Mesothelial cell of epicardium (in vitro differentiated cells): ENCODE measurements around the gene TMEM52. TPM values are rescaled to one million over a fixed set of nuclear protein-coding genes. Genes with fewer than 3 reads are reported as not detected.
A peak's percentile ranks its signal among the peaks of the same experiment; 100 is the strongest.

Experiments used
- DNase-seq, 2 experiments: peaks; one replicate each; pipeline ENCODE4 v3.0.0; 2021; ENCODE audit warnings: low spot score in 2 of 2; ENCODE audit not compliant: unreplicated experiment in 2 of 2
- H3K27ac Mint-ChIP-seq: 2 replicates; pipeline ENCODE4 v1.8.0; 2021; ENCODE audit warnings: mixed read lengths
- H3K27me3 Mint-ChIP-seq: 2 replicates; pipeline ENCODE4 v1.8.0; 2021; ENCODE audit warnings: low read depth, mixed read lengths
- H3K36me3 Mint-ChIP-seq: 2 replicates; pipeline ENCODE4 v1.8.0; 2021; ENCODE audit warnings: mixed read lengths
- H3K4me1 Mint-ChIP-seq: 2 replicates; pipeline ENCODE4 v1.8.0; 2021; ENCODE audit warnings: mixed read lengths
- H3K4me3 Mint-ChIP-seq: 2 replicates; pipeline ENCODE4 v1.8.0; 2021; ENCODE audit warnings: mild to moderate bottlenecking, moderate library complexity, mixed read lengths
- H3K9me3 Mint-ChIP-seq: 2 replicates; pipeline ENCODE4 v1.8.0; 2021; ENCODE audit warnings: mixed read lengths
- CTCF ChIP-seq: fragments of 200-600 bp; sonication (generic); IDR thresholded peaks from one replicate; pipeline ENCODE4 v1.5.0; 2021; ENCODE audit warnings: antibody characterized with exemption; ENCODE audit not compliant: unreplicated experiment
- total RNA-seq: library from RNA; stranded (reverse); gene quantifications from 3 replicates; pipeline ENCODE4 v1.2.1, GENCODE V29; 2021

TMEM52 gene
- total RNA-seq, 1 donor from 2014 or later: 2.8 TPM

DNA sequence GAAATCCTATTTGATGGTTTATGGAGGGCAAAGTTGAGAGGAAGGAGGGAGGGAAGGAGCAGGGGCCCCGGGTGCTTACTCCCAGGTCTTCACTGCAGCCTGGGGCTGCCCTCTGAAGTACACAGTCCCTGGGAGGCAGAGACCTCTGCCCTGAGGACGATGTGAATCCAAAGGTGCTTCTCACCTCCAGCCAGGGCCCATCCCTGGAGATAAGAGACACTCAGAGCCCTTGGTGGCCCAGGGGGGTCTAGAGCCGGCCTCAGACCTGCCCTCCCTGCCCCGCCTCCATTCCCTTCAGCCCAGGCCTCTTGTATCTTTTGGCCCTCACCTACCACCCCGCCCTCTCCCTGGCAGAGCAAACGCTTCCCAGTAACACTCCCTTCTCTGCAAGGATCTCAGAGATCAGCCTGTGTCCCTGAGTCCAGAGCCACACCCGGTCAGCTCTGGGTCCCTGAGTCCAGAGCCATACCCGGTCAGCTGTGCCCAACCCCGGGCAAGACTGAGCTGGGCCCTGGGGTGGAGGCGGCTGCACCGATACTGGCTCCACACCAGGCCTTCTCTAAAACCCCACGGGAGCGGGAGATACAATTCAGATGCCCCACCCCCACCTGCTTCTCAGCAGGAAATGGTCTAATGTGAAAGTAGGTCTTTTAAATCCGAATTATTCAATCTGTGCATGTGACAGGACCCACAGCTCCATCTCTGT, 24.6 kb downstream of the TMEM52 start:
- Mint-ChIP-seq H3K27ac (no peak overlapping the region), H3K4me1 (peaks cover 17% of the 10 kb centered on the region), H3K27me3 (peaks cover 10% of the 10 kb centered on the region), H3K36me3 (no peaks in the 10 kb centered on the region), H3K4me3 (peak overlapping the region; percentile 21), H3K9me3 (no peaks in the 10 kb centered on the region)
- no peak for TF ChIP-seq CTCF
- DNase-seq: no peak

GRCh38 chr1:1893997-1894353, 25.1 kb downstream of the TMEM52 start:
- no peaks in the 10 kb centered on the region for H3K9me3 Mint-ChIP-seq
- TF ChIP-seq CTCF: no peak
- peaks cover 10% of the 10 kb centered on the region for H3K27me3 Mint-ChIP-seq
- no peaks in the 10 kb centered on the region for H3K36me3 Mint-ChIP-seq
- H3K4me1 Mint-ChIP-seq: peaks cover 21% of the 10 kb centered on the region
- DNase-seq: no peak
- H3K4me3 Mint-ChIP-seq: no peak overlapping the region
- no peak overlapping the region for H3K27ac Mint-ChIP-seq

DNA sequence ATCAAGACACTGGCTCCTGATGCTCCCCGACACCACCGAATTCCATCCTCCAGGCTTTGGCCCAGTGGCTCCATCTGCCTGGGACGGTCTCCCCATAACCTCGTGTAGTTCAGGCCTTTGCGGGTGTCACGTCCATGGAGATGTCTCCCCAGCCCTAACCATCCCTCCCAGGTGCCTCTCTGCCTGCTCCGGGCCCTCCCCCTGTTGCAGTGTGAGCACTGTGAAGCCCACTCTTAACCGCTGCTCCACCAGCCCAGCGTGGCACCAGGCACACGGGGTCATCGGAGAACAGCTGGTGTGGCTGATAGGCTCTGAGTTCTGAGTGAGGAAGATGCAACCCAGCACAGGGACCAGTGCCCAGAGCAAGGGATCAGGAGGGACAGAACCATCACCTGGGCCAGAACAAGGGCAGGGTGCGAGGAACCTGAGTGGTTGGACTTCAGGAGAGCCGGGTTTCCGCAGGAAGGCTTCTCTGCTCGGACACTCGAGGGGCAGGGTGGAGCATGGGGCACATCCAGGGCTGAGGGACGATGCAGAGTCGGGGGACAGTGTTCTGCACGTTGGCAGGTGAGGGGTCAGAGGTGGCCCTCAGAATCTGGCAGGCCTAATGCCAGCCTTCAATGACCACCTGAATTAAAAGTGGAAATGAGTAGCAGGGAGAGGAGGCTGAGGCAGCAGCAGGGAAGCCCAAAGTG, 25.6 kb downstream of the TMEM52 start:
- H3K4me3 Mint-ChIP-seq: peak overlapping the region; percentile 46
- peaks cover 10% of the 10 kb centered on the region for H3K27me3 Mint-ChIP-seq
- H3K27ac Mint-ChIP-seq: no peak overlapping the region
- no peaks in the 10 kb centered on the region for H3K36me3 Mint-ChIP-seq
- no peak for DNase-seq
- no peak for TF ChIP-seq CTCF
- no peaks in the 10 kb centered on the region for H3K9me3 Mint-ChIP-seq
- peaks cover 27% of the 10 kb centered on the region for H3K4me1 Mint-ChIP-seq

DNA sequence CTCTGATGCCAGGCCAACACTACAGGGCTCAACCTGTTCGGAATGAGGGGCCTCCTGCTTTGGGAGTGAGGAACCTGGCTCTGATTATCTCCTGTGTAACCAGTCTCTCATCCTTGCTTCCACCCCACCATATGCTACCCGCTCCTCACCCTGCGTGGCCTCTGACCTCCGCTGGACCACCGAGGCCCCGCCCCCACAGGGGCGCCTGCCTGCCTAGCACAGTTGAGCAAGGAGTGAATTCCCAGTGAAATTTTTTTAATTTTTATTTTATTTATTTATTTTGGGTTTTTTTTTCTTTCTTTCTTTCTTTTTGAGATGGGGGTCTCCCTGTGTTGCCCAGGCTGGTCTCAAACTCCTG, 26.3 kb downstream of the TMEM52 start:
- no peak for TF ChIP-seq CTCF
- Mint-ChIP-seq H3K9me3 (no peaks in the 10 kb centered on the region), H3K36me3 (no peaks in the 10 kb centered on the region), H3K4me1 (peaks cover 33% of the 10 kb centered on the region), H3K27me3 (peaks cover 10% of the 10 kb centered on the region), H3K4me3 (peak overlapping the region; percentile 79), H3K27ac (peak overlapping the region; percentile 94)
- no peak for DNase-seq

DNA sequence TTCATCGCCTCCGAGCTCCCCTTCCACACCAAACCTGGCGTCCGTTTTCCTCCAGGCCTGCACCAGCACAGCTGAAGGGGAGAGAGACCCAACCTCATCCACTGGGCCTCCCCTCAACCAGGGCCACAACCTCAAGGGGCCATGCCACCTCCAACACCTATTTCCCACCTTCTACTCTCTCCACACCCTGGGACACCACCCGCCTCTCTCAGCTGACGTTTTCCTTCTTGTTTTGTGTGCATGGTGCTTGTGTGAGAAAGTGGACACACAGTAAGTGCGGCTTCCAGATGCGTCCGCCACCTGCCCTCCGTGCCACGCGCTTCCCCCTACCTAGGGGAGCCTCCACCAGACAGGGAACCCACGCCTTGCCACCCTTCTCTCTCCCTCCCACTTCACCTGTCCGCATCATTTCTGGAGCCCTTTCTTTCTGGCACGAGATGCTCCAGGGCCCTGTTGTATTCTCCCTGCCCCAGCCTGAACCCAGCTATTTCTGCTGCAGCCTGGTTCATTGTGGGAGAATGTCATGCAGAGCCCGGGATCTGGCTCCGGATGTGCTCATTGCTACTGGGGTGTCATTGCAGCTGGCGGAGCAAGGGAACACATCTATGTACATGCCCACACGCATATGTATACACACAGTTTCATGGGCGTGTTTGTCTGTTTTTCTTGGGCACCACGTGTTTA, 26.9 kb downstream of the TMEM52 start:
- no peaks in the 10 kb centered on the region for H3K36me3 Mint-ChIP-seq
- peaks cover 10% of the 10 kb centered on the region for H3K27me3 Mint-ChIP-seq
- peak overlapping the region; percentile 79 for H3K4me3 Mint-ChIP-seq
- H3K9me3 Mint-ChIP-seq: no peaks in the 10 kb centered on the region
- H3K4me1 Mint-ChIP-seq: peaks cover 34% of the 10 kb centered on the region
- DNase-seq: no peak
- H3K27ac Mint-ChIP-seq: peak overlapping the region; percentile 94
- TF ChIP-seq CTCF: no peak
